GM21526 (cell line): ENCODE results near the gene LCN6.

Experiments used
- ATAC-seq: cut with Tn5 transposase; IDR thresholded peaks from one replicate; pipeline ENCODE4 v1.9.1; 2021; ENCODE audit warnings: moderate library complexity; ENCODE audit not compliant: unreplicated experiment, low FRiP score

The LCN6 gene

DNA sequence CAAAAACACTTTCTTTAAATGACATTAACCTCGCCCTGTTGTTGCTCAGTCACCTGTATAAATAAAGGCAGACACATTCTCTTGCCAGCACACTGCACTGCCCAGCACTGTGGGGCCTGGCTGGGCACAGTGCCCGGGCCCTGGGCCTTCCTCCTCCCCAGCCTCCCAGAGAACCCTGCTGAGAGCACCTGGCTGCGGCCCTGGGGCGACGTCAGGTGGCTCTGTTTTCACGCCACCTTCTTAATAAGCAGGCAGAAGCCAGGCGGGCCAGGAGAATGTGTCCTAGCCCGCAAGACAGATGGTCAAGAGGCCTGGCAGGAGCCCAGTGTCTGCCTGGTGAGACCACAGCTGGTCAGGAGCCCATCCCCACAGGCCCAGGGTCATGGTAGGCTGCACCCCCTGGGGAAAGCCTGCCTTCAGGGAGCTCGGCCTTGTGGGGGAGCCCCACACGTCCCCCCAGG lies 52.9 kb downstream of the LCN6 start:
- no peak for ATAC-seq

DNA sequence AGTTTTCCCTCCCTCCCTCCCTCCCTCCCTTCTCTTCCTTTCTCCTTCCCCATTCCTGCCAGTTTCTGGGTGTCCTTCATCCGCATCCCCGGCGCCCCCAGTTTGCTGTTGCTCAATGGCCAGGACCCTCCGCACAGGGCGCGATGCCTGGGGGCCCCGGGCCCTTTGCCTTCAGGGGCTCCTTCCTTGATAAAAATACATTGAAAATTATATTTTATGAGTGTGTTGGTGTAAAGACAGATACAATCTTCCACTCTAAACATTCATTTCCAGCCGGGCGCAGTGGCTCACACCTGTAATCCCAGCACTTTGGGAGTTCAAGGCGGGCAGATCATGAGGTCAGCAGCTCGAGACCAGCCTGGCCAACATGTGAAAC lies 53.5 kb downstream of the LCN6 start:
- ATAC-seq, result no peak

DNA sequence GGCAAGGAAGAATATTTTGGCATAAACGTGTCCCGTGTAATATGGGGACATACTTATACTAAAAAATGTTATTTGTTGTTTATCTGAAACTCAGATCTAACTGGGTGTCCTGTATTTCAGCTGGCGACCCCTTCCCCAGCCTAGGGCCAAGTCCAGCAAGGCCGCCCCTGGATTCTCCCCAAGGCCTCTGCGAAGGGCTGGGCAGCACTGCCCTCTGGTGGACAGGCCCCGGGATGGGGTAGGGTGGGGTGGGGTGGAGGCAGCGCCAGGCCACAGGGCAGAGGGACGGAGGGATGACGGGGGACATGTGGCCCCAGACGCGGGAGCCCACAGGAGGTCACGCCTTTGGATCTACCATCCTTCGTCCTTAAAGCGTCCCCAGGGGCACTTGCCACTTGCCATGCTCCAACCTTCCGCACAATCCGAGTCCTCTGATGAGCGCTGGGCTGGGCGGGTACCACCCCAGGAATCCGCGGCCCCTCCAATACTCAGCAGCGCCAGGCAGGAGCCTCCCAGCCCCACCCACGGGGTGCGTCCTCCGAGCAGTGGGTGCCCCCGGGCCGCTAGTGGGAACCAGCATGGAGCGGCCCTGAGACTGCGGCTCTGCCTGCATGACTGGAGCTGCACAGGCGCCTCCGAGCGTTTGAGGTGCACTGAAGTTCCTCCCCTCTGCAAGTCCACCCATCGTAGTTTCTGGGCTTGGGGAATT lies 54.0 kb downstream of the LCN6 start:
- ATAC-seq, result no peak
